A549 (cell line): ENCODE measurements around the gene FSTL4.

Source experiments
- CBX2 ChIP-seq: fragments of 200-600 bp; sonication (generic); IDR thresholded peaks from 2 replicates; pipeline ENCODE4 v1.6.1; 2016; ENCODE audit warnings: low read depth, mild to moderate bottlenecking, borderline replicate concordance
- CHD2 ChIP-seq: fragments of 150-350 bp; IDR thresholded peaks from 2 replicates; pipeline ENCODE4 v1.6.1; 2014; ENCODE audit warnings: low read length; ENCODE audit not compliant: partially characterized antibody
- EP300 ChIP-seq, 2 experiments: fragments of >200 bp; sonication (Bioruptor Twin); formaldehyde crosslinking; IDR thresholded peaks; 2 replicates in 1 of 2; 3 replicates in 1 of 2; pipeline ENCODE4 v1.6.1; 2016 to 2017
- ESRRA ChIP-seq: fragments of 150-350 bp; IDR thresholded peaks from 2 replicates; pipeline ENCODE4 v1.6.1; 2014; ENCODE audit warnings: mild to moderate bottlenecking, low read length, borderline replicate concordance
- JUNB ChIP-seq: fragments of >200 bp; sonication (Bioruptor Twin); formaldehyde crosslinking; IDR thresholded peaks from 2 replicates; pipeline ENCODE4 v1.6.1; 2016
- POLR2A ChIP-seq: IDR thresholded peaks from 2 replicates; pipeline ENCODE4 v1.6.1; 2012; ENCODE audit warnings: mild to moderate bottlenecking, low read length
- RAD21 ChIP-seq, 2 experiments: fragments of >200 bp in 1 of 2; sonication (Bioruptor Twin) in 1 of 2; formaldehyde crosslinking in 1 of 2; IDR thresholded peaks in 1 of 2; conservative IDR thresholded peaks in 1 of 2; 2 replicates in 1 of 2; 3 replicates in 1 of 2; pipeline ENCODE4 v1.6.1; 2012 to 2018; ENCODE audit warnings: inconsistent platforms in 1 of 2
- SMC3 ChIP-seq: fragments of >200 bp; sonication (Bioruptor Twin); formaldehyde crosslinking; IDR thresholded peaks from 3 replicates; pipeline ENCODE4 v1.6.1; 2018; ENCODE audit warnings: inconsistent platforms
- ZC3H11A ChIP-seq: fragments of 450-650 bp; IDR thresholded peaks from 2 replicates; pipeline ENCODE4 v1.6.1; 2014; ENCODE audit warnings: antibody characterized with exemption, mild to moderate bottlenecking
- TF ChIP-seq, protein P1 (sequence below): fragments of >200 bp; sonication (Bioruptor Twin); formaldehyde crosslinking; IDR thresholded peaks from 3 replicates; pipeline ENCODE4 v1.5.1; 2016

GRCh38 chr5:133639850-133640528 is 27.6 kb upstream of the FSTL4 start:
- TF ChIP-seq, protein P1, sequence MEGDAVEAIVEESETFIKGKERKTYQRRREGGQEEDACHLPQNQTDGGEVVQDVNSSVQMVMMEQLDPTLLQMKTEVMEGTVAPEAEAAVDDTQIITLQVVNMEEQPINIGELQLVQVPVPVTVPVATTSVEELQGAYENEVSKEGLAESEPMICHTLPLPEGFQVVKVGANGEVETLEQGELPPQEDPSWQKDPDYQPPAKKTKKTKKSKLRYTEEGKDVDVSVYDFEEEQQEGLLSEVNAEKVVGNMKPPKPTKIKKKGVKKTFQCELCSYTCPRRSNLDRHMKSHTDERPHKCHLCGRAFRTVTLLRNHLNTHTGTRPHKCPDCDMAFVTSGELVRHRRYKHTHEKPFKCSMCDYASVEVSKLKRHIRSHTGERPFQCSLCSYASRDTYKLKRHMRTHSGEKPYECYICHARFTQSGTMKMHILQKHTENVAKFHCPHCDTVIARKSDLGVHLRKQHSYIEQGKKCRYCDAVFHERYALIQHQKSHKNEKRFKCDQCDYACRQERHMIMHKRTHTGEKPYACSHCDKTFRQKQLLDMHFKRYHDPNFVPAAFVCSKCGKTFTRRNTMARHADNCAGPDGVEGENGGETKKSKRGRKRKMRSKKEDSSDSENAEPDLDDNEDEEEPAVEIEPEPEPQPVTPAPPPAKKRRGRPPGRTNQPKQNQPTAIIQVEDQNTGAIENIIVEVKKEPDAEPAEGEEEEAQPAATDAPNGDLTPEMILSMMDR: no peak
- TF ChIP-seq JUNB (no peak), CHD2 (no peak), RAD21 (conservative IDR thresholded peaks at IDR 0.05 in 1 of 2, IDR thresholded peaks at IDR 0.05 in 1 of 2) (no peak), EP300 (IDR thresholded peaks at IDR 0.05) (no peak), POLR2A (no peak), CBX2 (no peak), ESRRA (no peak), ZC3H11A (no peak), SMC3 (no peak)
